Hematopoietic multipotent progenitor cell (in vitro differentiated cells): ENCODE results near the gene RAD9A. TPM values are rescaled to one million over a fixed set of nuclear protein-coding genes. Genes with fewer than 3 reads are reported as not detected.

Source experiments
- DNase-seq, 3 donors: peaks; one replicate each; pipeline ENCODE4 v3.0.0-alpha.2; 2011 to 2015; ENCODE audit warnings: low read depth in 2 of 3, low spot score in 2 of 3
- total RNA-seq: library from RNA; depleted of rRNA; stranded (reverse); fragments of >200 nt; gene quantifications from one replicate; pipeline ENCODE4 v1.2.3, GENCODE V29; 2012

The RAD9A gene
- total RNA-seq, 1 donor, result 28.3 TPM

DNA sequence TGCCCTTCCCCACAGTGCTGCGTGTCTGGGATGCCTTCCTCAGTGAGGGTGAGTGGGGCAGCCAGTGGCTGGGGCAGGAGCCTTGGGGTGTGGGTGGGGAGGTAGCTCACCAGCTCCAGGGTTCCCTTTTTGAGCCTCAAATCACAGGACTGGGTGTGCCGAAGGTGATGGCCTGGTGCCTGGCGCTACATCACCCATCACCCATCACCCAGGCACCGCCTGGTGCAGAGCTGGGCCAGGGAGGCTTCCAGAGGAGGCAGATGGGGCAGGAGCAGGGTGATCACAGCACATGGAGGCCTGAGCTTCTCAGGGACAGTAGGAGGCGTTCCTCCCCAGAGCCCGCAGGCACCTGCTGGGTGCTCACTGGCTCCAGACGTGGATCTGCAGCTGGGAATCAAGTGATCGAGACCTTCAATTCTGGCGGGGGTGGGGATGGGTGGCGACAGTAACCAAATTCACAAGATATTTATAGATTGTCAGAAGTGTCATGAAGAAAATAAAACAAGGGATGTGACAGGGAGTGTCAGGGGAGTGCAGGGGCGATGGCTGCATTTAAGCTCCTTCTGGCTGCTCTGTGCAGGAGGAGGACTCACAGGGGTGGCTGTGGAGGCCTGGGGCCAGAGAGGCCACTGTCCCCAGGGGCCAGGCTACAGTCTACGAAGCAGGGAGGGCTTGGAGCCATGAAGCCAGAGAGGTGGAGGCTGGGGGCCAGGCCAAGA lies 15.3 kb downstream of the RAD9A start:
- DNase-seq, result no peak

GRCh38 chr11:67407688-67408163 lies 15.9 kb downstream of the RAD9A start:
- DNase-seq, result no peak

- no peak for DNase-seq
Measured at GRCh38 chr11:67408437-67409200, 16.8 kb downstream of the RAD9A start.

GRCh38 chr11:67409261-67409666 lies 17.5 kb downstream of the RAD9A start:
- DNase-seq, result peak in 2 of 3 donors; percentile 76 to 88

GRCh38 chr11:67409781-67410368 lies 18.1 kb downstream of the RAD9A start:
- no peak for DNase-seq

GRCh38 chr11:67410369-67410831 lies 18.6 kb downstream of the RAD9A start:
- no peak for DNase-seq

DNA sequence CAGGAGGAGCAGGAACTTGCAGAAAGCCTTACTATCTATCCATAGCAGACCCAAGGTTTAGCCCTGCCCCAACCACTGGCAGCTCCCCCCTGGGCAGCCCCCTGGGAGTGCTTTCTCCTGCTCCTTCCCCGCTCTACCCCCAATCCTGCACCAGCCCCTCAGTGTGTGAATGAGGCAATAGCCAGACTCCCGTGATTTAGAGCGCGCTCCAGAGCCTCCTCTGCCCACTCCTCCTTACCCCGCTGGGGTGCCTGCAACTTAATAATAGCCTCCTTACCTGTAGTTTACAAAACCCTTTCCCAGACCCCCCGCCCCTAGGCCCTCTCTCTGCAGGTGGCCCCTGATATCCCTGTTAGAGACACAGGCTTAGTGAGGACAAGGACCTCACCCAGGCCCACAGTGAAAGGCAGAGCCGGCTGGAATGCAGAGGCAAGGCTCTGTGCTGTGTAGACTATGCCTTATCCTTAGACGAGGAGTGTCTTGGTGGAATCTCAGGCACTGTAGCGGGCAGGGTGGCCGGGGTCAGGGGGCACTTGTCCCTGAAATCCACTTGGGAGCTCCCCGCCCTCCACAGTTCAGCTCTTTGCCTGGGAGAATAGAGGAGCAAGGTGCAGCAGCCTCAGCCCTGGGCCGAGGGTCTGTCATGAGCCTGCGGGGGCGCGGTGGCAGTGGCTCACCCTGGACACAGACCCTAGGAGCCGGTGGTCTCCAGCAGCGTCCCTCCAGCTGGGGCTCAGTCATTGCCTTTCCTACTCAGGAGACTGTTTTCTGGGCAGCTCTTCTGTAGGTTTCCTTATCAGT lies 19.4 kb downstream of the RAD9A start:
- DNase-seq, result no peak

DNA sequence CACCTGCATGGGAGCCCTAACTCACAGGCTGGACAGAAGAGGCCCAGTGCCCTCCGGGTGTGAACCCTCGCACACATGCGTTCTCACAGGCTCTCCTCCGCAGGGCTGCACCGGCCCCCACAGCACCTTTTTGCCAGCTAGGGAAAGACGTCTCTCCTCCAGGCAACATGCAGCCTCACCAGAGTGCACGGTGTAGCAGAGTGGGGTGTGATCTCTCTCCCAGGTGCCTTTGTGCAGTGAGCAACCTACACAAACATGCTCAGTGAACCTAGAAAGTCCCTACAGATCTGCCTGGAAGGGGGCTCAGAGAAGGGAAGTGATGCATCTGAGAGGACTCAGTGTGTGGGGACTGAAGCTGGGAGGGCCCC lies 20.0 kb downstream of the RAD9A start:
- no peak for DNase-seq

DNA sequence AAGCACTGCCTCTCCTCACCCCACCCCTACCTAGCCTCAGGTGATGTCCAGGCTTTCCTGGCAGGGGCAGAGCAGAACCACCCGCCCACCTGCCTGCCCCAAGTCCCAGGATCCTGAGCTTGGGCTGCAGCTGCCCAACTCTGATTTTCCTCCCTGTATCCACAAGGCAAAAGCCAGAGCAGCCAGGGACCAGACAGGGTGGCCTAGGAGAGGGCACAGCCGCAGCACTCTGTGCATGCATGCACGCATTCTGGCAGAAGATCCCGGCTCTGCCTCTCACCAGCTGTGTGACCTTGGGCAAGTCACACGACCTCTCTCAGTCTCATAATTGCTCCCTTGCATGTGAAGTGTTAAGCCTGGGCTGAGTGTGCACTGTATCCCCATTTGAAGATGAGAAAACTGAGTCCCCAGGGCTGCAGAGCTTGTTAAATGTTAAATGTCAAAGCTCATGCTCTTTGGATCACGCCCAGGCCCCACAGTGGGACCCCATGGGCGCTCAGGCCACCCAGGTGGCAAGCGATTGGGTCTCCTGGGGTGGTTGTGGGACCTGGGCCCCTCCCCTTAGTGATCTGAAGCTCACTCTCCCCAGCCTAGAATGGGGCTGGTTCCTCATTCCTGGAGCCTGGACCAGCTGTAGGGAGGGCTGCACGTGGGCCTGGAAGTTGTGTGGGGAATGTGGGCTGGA lies 20.9 kb downstream of the RAD9A start:
- no peak for DNase-seq

GRCh38 chr11:67413266-67413849 lies 21.6 kb downstream of the RAD9A start:
- no peak for DNase-seq

GRCh38 chr11:67415501-67416304 lies 23.9 kb downstream of the RAD9A start, which contains the start of gene CARNS1:
CARNS1 (plus strand) TSS chr11:67415678; CDS start chr11:67416200, 522 bp downstream.
- no peak for DNase-seq

- peak in 2 of 3 donors; percentile 58 to 67 for DNase-seq
Measured at GRCh38 chr11:67416416-67417335, 24.9 kb downstream of the RAD9A start.

DNA sequence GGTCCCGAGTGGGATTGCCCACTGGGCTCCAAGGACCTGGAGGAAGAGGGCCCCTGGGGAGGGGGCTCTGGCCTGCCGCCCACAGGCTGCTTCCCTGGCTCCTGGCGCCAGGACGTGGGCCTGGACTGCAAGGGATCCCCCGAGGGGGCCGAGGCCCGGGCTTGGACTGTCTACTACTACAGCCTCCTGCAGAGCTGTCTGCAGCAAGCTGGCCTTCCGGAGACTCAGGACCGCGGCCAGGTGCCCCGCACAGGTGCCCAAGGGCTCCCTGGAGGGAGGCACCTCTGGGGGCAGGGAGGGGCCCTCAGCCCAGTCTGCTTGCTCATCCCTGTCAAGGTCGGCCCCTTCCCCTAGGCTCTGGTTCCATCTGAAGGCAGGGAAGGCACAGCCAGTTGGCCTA lies 25.6 kb downstream of the RAD9A start:
- no peak for DNase-seq

GRCh38 chr11:67418476-67419281 lies 26.9 kb downstream of the RAD9A start:
- DNase-seq, result peak in 2 of 3 donors; percentile 70 to 86

GRCh38 chr11:67419325-67420049 lies 27.7 kb downstream of the RAD9A start:
- no peak for DNase-seq

- no peak for DNase-seq
Measured at GRCh38 chr11:67420147-67420645, 28.4 kb downstream of the RAD9A start.
